ENCODE measurements around the gene CEL.
A peak's percentile ranks its signal among the peaks of the same experiment; 100 is the strongest.
"Not testable (repeated sequence)": the region's sequence is repeated elsewhere in the genome, so short reads cannot be mapped to it uniquely, and the experiment has no call there.

The CEL gene

DNA sequence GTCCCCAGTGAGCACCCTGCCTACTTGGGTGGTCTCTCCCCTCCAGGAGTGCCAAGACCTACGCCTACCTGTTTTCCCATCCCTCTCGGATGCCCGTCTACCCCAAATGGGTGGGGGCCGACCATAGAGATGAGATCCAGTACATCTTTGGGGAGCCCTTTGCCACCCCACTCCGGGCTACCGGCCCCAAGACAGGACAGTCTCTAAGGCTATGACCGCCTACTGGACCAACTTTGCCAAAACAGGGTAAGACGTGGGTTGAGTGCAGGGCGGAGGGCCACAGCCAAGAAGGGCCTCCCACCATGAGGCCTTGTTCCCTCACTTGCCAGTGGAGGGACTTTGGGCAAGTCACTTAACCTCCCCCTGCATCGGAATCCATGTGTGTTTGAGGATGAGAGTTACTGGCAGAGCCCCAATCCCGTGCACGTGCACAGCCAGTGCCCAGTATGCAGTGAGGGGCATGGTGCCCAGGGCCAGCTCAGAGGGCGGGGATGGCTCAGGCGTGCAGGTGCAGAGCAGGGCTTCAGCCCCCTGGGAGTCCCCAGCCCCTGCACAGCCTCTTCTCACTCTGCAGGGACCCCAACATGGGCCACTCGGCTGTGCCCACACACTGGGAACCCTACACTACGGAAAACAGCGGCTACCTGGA, 24.6 kb downstream of the CEL start:
- not testable (repeated sequence) for DNase-seq (ENCODE audit: low spot score)

DNA sequence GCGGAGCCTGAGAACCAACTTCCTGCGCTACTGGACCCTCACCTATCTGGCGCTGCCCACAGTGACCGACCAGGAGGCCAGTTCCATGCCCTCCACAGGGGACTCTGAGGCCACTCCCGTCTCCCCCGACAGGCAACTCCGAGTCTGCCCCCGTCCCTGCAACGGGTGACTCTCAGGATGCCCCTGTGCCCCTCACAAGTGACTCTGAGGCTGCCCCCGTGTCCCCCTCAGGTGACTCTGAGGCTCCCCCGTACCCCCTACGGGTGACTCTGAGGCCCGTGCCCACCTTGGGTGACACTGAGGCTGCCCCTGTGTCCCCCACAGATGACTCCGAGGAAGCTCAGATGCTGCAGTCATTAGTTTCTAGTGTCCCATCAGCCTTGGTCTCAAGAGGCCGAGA, 25.1 kb downstream of the CEL start:
- no peak for DNase-seq (ENCODE audit: low spot score)

DNA sequence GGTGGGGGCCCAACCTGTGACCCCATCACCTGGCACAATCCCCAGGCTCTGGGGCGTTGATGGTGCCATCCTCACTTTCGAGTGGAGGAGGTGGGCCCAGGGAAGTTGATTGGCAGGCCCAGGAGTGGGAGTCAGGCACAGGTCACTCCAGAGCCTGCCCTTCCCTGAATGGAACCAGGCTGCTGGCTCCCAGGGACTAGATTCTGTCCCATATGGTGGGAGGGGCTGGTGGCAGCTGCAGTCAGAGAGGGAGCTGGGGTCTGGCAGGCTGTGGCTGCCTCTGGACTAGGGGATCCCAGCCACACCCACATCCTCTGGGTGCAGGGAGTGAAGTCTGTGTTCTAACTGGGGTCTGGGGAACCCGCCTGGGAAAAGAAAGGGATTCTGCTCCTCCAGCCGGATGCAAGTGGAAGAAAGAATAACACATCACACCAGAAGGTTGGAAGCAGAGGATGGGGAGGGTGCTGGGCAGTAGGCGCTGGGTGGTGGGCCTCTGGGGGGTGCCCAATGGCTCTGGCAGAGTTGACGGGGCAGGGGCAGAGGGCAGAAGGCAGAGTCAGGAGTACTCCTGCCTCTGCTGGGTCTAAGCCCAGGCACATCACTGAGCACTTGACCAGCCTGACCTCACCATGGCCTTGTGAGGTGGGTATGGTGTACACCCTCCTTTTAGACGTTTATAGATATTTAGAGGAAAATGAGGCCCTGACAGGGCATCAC, 25.8 kb downstream of the CEL start:
- no peak for DNase-seq (ENCODE audit: low spot score)

DNA sequence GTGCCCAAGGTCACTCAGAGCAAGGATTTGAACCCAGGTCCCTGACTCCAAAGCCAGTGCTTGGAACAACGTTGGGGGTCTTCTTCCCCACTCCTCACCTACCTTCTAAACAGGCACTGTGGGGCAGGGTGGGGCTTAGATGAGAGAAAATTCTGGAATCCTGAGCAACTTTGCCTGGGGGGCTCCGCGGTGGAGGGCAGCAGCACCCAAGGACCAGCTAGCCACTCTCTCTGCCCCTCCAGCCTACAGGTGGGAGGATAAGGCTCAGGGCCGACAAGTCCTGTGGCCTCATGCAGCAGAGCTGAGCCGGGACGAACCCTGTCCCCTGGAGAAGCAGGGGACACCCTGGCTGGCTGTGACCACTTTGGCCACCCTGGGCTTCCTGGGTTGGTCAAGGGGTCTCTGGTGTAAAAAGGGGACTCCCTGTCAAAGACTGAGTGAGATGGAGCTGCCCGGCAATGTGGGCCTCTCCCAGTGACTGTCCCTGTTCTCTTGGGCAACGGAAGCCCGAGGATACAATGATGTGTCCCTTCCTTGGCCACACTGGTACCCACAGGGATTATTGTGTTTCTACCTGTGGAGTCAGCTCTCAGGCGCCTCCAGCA, 26.5 kb downstream of the CEL start:
- DNase-seq (ENCODE audit: low spot score) = no peak

DNA sequence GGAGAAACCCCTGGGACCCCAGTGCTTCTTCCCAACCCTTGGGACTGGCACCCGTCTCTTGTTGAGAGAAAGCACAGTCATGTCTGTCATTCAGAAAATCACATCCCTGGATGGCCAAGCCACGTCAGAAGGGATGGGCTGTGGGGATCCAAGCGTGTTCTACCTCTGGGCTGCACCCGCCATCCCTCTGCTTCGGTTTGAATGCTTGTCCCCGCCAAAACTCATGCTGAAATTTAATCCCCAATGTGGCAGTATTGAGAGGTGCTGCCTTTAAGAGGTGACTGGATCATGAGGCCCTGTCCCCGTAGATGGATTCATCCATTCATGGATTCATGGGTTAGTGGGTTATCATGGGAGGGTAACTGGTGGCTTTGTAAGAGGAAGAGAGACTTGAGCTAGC, 27.0 kb downstream of the CEL start:
- DNase-seq (ENCODE audit: low spot score) = no peak

DNA sequence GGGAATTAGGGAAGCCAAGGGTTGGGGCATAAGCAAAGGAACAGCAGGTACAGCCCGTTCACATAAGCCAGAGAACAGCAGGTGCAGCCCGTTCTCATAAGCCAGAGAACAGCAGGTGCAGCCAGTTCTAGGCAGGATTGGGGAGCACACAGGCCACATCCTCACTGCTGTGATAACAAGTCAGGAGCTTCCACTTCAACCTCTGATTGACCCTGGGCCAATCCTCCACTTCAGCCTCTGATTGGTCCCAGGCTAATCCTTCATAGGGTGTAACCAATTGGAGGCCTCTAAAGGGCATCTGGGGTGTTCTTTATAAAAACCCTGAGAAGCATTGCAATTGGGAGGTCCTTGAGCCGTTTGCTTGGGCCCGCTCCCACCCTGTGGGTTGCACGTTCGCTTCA, 27.5 kb downstream of the CEL start:
- no peak for DNase-seq (ENCODE audit: low spot score)

DNA sequence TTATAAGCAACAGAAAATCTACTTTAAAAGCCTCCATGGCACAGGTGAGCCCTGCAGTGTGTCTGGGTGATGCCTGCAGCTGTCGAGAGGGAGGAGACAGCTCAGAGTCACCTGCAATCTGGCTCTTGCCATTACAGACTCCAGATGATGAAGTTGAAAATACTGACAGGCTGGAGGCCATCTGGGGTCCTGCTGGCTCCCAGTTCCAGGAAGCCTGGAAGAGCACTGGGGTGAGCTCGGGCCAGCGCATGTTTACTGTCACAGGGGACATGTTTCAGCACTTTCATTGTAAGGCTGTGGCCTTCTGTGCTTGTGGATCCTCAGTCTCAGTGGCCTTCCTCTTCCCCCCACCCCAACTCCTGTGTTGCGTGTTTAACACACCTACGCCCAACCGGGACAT, 28.4 kb downstream of the CEL start:
- DNase-seq (ENCODE audit: low spot score) = no peak

DNA sequence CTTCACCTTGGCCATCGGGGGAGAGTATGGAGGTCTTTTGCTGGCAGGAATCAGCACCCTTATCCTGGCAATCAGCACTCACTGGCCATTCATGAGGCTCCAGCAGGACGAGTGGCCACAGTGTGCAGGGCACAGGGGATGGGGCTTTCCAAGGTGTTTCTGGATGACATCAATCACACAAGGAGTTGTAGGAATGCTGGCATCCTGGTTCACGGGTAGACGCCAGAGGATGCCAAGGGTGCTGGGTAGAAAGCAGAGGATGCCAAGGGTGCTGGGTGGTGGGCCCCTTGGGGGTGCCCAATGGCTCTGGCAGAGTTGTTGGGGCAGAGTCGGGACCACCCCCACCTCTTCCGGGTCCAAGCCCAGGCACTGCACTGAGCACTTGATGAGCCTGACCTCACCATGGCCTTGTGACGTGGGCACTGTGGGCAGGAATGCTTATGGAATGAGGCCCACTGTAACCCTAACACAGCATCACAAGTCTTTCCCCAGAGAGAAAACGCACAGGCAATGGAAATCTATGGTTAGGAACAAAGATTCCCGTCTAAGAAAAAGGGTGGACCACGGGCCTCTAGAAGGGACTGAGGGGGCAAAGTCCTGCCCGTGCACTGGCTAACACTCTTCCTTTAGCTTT, 29.1 kb downstream of the CEL start:
- DNase-seq (ENCODE audit: low spot score) = no peak

DNA sequence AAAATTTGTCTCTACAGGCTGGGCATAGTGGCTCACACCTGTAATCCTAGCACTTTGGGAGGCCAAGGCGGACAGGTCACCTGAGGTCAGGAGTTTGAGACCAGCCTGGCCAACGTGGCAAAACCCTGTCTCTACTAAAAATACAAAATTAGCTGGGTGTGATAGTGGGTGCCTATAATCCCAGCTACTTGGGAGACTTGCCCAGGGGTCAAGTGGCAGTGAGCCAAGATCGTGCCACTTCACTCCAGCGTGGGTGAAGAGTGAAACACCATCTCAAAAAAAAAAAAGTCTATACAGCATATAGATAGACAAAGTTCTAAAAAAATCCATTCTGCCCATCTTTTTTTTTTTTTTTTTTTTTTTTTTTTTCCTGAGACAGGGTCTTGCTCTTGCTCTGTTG, 32.6 kb downstream of the CEL start:
- DNase-seq (ENCODE audit: low spot score) = not testable (repeated sequence)

DNA sequence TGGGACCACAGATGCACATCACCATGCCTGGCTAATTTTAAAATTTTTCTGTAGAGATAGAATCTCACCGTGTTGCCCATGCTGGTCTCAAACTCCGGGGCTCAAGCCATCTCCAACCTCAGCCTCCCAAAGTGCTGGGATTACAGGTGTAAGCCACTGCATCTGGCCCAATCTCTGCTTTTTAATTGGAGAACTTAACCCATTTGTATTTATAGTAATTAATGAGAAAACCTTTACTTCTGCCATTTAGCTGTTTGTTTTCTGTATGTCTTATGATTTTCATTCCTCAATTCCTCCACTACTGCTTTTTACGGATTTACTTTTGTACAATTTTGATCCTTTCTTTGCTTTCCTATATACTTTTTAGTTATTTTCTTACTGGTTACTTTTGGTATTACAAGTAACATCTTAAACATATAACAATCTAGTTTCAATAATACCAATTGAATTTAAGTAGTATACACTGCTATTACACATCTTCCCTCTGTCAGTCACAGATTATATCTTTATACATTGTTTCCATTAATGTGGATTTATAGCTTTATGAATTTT, 33.1 kb downstream of the CEL start:
- no peak for DNase-seq (ENCODE audit: low spot score)

DNA sequence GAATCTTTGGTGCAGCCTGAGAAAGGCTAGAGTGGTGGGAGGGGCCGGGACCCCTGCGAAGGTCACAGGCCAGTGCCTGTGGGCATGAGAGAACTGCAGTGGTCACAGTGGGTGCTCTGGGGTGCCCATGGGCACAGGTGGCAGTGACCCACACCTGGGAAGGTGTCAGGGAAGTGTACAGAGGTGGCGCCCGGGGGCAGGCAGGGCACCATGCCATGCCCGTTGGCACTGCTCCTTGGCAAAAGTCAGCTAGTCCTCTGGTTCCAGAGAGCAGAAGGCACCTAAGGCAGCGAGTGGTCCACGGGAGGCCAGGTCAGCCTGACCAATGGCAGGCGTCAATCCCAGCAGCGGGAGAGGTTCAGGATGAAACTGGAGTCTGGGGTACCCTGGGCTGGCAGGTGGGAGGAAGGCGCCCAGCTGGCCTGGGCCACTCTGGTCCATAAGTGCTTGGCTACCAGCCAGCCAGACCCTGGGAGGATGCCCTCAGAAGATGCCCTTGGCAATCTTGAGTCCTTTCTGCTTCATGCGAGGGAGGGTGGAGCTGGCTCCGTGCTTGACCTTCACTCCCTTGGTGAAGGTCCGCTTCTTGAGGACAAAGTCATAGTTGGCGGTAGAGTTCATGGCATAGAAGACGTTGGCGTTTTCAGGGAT, 36.4 kb downstream of the CEL start:
- no peak for DNase-seq (ENCODE audit: low spot score)

DNA sequence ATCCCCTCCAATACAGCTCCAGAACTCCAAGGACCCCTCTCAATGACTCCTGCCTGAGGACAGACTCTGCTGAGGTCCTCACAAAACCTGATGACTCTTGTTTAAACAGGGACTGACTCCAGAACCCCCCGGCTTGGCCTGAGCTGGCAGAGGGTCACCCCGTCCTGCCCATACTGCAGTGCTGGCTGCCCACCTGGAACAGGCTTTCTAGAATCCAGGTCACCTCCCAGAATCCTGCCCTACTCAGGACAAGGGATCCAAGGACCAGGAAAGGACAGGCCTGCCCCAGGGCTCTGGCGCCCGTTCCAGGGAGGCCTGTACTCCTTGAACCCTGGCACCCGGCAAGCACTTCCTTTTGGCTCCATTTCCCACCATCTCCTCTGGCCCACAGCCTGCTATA, 37.1 kb downstream of the CEL start:
- no peak for DNase-seq (ENCODE audit: low spot score)

DNA sequence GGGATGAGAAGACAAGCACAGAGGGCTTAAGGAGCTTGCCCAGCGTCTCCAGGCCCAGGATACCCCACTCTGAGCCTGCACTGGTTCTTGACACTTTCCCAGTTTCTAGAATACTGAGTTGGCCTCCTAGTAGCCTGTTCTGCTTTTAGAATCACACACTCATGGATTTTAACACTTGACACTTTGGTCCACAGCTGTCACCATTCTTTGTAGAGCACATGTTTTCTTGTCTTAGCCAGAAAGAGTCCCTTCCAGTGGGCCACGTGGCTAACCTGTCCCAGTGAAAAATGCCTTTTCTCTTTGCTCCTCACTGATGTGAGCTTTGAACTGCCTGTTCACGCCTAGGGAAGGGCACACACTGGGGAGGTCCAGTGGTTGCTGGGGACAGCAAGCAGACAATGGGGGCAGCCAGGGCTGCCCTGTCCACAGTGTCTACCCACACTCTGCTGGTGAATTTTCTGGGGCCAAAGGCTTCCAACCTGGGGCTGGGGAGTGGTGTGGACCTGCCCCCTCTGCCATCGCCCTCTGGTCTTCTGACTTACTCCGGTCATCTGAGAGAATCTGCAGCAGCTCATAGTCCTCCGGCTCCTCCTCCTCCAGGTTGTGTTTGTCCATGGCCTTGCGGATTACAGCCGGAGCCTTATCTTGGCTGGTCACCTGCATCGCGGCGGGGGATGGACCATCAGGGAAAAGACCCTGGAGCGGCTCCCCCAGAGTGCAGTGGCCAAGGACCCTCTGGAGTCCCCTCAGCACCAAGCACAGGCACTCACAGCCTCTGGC, 38.1 kb downstream of the CEL start:
- DNase-seq (ENCODE audit: low spot score) = no peak

DNA sequence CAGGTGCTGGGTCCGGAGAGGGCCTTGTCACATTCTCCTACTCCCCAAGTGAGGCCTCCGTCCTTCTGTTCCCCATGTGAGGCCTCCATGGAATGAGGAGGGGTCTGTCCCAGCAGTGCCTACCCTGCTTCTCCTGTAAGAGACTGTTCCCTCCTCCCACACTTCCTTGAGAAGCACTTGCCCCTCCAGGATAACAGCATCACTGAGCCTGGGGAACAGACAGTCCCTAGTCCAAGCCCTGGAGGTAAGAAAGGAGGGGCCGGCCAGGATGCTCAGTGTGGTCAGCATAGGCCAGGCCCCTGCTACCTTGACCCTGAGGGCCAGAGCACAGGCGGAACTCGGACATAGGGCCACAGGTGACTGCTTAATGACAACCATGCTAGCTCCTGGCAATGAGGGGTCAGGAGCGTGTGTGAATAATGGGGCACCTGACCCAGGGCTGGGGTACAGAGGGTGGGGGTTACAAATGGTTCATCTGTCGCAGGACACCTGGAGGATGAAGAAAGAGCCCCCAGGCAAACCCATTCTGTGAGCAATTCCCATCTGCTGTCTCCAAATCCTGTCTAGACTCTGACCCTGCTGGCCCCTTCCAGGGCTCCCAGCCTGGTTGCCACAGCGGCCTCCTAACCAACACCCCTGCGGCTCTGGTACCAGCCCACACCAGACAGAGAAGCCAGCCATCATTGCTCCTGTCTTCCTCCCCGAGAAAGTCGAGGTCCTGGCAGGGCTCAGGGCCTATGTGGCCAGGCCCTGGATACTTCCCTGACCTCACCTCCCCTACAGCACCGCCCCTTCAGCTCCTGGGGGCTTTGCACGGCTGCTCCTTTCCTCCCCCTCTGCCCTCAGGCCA, 39.0 kb downstream of the CEL start:
- DNase-seq (ENCODE audit: low spot score) = no peak

DNA sequence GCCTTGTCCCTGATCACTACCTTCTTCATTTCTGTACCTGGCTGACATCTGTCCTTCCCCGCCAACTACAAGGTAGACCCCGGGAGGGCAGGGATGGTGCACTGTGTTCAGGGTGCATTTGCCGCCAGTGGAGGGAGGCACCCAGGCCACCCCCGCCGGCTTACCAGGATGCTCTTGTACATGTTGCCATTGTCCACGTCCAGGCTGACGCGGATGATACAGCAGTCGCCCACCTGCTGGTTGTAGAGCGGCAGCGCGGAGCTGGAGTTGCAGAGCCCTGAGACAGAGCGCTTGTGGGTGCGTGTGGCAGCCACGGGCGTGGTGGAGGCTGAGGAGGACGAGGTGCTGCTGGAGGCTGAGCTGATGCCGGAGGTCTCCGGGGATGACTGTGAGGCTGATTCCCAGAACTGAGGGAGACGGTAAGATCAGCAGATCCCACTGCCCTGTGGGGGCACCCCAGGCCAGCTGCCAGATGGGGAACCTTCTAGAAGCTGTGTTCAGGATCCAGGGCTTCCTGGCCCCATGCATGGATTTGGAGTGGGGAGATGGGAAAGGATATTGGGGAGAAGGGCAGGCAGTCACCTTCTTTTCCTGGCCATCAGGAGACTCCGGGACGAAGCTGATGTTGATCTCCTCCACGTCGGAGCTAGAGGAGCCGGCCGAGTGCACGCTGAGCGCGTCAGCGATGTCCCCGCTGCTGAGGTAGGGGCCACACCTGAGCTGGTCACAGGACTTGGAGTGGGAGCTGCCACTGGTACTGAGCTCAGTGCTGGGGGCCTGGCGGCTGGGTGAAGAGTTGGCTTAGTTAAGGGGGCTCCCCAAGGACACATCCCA, 39.8 kb downstream of the CEL start:
- no peak for DNase-seq (ENCODE audit: low spot score)

DNA sequence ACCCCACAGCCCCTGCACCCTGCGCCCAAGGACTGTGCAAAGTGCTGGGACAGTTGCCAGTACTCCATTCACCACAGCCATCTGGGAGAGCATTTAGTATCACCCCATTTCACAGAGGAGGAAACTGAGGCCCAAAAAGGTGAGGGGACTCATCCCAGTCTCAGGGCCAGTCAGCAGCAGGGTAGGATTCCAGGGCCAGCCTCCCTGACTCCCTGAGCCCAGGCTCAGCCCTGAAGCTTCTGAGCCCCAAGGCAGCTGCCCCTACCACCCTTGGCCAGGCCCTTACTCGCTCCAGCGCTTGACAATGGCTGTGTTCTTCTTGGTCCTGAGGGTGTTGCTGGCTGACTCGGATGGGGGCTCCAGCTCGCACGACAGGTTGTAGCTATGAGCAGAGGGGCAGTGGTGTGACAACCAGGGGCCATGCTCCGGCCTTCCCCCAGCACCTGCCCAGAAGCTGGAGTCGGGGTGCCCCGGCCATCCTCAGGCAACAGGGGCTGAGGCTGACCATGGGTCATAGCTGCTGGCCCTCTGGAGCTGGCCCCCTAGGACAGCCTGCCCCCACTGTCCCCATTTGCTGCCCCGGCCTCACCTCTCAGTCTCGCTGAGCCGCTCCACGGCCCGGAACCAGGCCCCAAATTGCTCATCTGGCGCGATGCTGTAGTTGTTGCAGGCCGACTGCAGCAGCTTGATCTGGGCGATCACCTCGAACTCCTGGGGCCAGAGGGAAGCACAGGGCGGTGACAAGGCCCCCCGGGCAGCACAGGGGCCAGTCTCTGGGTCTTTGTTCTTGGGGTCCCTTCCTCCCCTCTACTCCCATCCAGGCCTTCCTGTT, 40.6 kb downstream of the CEL start:
- DNase-seq (ENCODE audit: low spot score) = no peak

DNA sequence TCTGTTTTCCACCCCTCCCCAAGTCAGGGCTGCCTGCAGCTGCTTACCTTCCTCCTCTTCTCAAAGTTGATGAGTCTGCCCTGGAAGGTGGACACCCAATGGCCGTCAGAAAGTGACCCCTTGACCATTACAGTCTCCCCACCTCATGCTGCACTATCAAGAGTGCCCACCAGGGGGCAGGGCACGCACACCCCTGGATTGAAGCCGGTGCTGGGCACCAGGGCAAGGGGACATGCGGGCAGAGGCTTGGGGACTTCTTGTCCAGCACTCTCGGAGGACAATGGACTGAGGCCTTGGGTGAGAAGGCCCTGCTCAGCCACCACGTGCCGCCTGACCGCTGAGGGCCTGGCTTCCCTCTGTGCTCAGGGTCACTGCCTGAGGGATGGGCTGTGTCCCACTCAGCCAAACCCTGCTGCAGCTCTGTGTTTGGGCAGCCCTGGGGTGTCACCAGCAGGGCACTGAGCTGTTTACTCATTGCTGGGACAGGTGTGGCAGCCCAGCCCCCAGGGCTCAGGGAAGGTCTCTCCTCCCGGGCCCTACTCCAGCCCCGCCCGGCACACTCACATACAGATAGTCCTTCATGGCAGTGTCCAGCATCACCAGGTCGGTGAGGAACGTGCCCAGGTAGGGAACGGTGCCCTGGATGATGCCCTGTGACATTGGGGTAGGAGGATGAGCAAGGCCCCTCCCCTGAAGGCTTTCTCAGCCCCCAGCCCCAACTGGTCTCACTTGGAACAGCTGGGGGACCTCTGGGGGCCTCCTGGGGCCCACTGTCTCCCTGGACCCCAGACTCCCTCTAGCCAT, 41.6 kb downstream of the CEL start:
- DNase-seq (ENCODE audit: low spot score) = peak; percentile 87

DNA sequence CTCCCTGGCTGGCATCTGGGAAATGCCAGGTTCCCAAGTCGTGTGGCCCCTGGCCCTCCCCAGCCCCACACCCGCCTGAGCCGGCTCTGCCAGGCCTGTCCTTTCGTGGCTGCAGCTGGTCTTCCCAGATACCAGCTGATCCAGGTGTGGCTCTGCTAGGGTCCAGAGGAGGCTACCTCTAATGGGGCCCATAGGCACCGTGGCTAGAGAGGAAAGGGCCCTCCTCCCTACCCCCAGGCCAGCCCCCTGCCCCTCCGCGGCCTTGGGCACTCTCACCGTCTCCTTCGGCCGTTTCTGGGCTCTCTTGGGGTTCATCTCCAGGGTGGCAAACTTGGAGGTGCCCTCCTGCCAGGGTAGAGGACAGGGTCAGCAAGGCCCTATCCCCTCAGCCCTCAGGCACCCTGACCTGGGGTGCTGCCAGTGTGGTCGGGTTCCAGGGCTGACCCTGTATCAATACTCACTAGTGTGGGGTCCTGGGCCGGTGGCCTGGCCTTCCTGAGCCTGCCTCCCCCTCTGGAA, 42.3 kb downstream of the CEL start:
- DNase-seq (ENCODE audit: low spot score) = no peak
